ENCODE measurements around the gene AMBP.

Gene AMBP

DNA sequence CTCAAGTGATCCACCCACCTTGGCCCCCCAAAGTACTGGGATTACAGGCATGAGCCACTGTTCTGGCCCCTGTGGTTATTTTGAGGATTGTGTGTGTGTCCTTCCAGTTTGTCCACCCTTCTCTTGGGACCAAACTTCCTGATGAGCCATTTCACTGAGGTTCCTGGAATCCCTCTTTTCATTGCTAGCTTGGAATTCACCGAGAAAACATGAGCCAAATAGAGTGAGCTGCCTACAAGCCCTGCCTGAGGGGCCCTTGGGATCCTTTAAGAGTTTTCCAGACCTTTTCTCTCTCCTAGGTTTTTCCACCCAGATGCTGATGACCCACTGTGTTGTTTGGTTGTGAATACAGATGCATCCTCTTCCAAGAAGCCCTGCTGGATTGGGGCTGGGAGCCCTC is 34.2 kb upstream of the AMBP start:
- no peak overlapping the region for H3K4me3 ChIP-seq (IDR thresholded peaks at IDR 0.05; ENCODE audit: insufficient read depth, low read depth, low read length)
- no peaks in the 10 kb centered on the region for H4K20me1 ChIP-seq (ENCODE audit: insufficient read depth)
- H3K4me1 ChIP-seq (ENCODE audit: low read depth, poor library complexity, severe bottlenecking) = no peaks in the 10 kb centered on the region
- H3K9ac ChIP-seq = no peak overlapping the region
- no peaks in the 10 kb centered on the region for H3K79me2 ChIP-seq (ENCODE audit: insufficient read depth, low read depth)
- H3K27ac ChIP-seq = no peak overlapping the region
- H3K36me3 ChIP-seq (ENCODE audit: insufficient read depth) = no peaks in the 10 kb centered on the region
- no peaks in the 10 kb centered on the region for H3K27me3 ChIP-seq (ENCODE audit: insufficient read depth, low read depth)
- H3K4me2 ChIP-seq = no peak overlapping the region
- H2AFZ ChIP-seq (ENCODE audit: low read depth) = no peak overlapping the region
- TF ChIP-seq CTCF (conservative IDR thresholded peaks at IDR 0.05; ENCODE audit: low read depth, low read length) = no peak

GRCh38 chr9:114110180-114110579 is 32.1 kb upstream of the AMBP start:
- no peak overlapping the region for H3K27ac ChIP-seq
- no peak overlapping the region for H3K4me2 ChIP-seq
- no peaks in the 10 kb centered on the region for H4K20me1 ChIP-seq (ENCODE audit: insufficient read depth)
- H3K4me1 ChIP-seq (ENCODE audit: low read depth, poor library complexity, severe bottlenecking) = no peaks in the 10 kb centered on the region
- no peak overlapping the region for H3K4me3 ChIP-seq (IDR thresholded peaks at IDR 0.05; ENCODE audit: insufficient read depth, low read depth, low read length)
- no peak overlapping the region for H2AFZ ChIP-seq (ENCODE audit: low read depth)
- H3K36me3 ChIP-seq (ENCODE audit: insufficient read depth) = no peaks in the 10 kb centered on the region
- H3K27me3 ChIP-seq (ENCODE audit: insufficient read depth, low read depth) = no peaks in the 10 kb centered on the region
- H3K79me2 ChIP-seq (ENCODE audit: insufficient read depth, low read depth) = no peaks in the 10 kb centered on the region
- H3K9ac ChIP-seq = no peak overlapping the region
- no peak for TF ChIP-seq CTCF (conservative IDR thresholded peaks at IDR 0.05; ENCODE audit: low read depth, low read length)

- Histone ChIP-seq H3K9ac (no peak overlapping the region), H3K36me3 (ENCODE audit: insufficient read depth) (no peaks in the 10 kb centered on the region), H2AFZ (ENCODE audit: low read depth) (no peak overlapping the region), H3K4me1 (ENCODE audit: low read depth, poor library complexity, severe bottlenecking) (no peaks in the 10 kb centered on the region), H3K27ac (no peak overlapping the region), H3K4me2 (no peak overlapping the region), H3K79me2 (ENCODE audit: insufficient read depth, low read depth) (no peaks in the 10 kb centered on the region), H3K27me3 (ENCODE audit: insufficient read depth, low read depth) (no peaks in the 10 kb centered on the region), H3K4me3 (IDR thresholded peaks at IDR 0.05; ENCODE audit: insufficient read depth, low read depth, low read length) (no peak overlapping the region), H4K20me1 (ENCODE audit: insufficient read depth) (no peaks in the 10 kb centered on the region)
- TF ChIP-seq CTCF (conservative IDR thresholded peaks at IDR 0.05; ENCODE audit: low read depth, low read length) = no peak
Measured at GRCh38 chr9:114109124-114109523, 31.0 kb upstream of the AMBP start.

GRCh38 chr9:114108016-114108833 is 30.1 kb upstream of the AMBP start:
- no peaks in the 10 kb centered on the region for H4K20me1 ChIP-seq (ENCODE audit: insufficient read depth)
- no peak overlapping the region for H3K9ac ChIP-seq
- H3K36me3 ChIP-seq (ENCODE audit: insufficient read depth) = no peaks in the 10 kb centered on the region
- H3K27me3 ChIP-seq (ENCODE audit: insufficient read depth, low read depth) = no peaks in the 10 kb centered on the region
- H3K4me3 ChIP-seq (IDR thresholded peaks at IDR 0.05; ENCODE audit: insufficient read depth, low read depth, low read length) = no peak overlapping the region
- H2AFZ ChIP-seq (ENCODE audit: low read depth) = no peak overlapping the region
- no peak overlapping the region for H3K4me2 ChIP-seq
- peak; percentile 82 for TF ChIP-seq CTCF (conservative IDR thresholded peaks at IDR 0.05; ENCODE audit: low read depth, low read length)
- H3K79me2 ChIP-seq (ENCODE audit: insufficient read depth, low read depth) = no peaks in the 10 kb centered on the region
- H3K4me1 ChIP-seq (ENCODE audit: low read depth, poor library complexity, severe bottlenecking) = no peaks in the 10 kb centered on the region
- H3K27ac ChIP-seq = no peak overlapping the region

Data from KMS-11 (cell line).